GM21515 (cell line): Measurements from ENCODE around the gene KRT26.
"Not testable (repeated sequence)": the region's sequence is repeated elsewhere in the genome, so short reads cannot be mapped to it uniquely, and the experiment has no call there.

Source experiments
- ATAC-seq: cut with Tn5 transposase; IDR thresholded peaks from one replicate; pipeline ENCODE4 v1.9.1; 2021; ENCODE audit not compliant: unreplicated experiment

The KRT26 gene, protein sequence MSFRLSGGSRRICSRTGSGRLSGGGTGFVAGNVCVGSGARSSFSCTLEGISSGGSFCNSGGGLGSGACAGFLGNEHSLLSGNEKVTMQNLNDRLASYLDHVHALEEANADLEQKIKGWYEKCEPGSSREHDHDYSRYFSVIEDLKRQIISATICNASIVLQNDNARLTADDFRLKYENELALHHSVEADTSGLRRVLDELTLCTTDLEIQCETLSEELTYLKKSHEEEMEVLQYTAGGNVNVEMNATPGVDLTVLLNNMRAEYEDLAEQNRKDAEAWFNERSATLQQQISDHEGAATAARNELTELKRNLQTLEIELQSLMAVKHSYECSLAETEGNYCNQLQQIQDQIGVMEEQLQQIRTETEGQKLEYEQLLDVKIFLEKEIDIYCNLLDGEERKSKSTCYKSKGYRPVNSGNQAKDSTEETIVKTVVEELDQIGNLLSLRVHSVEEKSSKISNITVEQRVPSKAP

DNA sequence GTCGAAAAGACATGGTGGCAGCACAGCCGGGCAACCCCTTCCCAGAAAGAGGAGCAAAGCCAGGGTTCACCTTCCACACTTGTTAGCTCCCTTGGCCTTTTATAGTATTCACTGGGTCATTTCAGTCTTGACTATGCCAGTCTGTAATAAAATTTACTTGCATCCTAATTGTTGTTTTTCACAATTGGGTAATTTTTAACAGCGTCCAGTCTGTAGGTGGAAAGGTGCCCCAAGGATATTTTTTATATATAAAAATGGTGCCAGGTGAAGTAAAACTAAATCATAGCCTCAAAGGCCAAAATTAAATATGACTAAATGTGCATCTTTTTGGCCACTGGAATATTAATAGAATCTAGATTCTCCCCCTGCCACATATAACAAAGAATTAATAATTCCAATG is at the start of gene KRT26:
KRT26 (minus strand) TSS at position 101 of the 400 bp plus-strand sequence; CDS start at position 13, 88 bp downstream.
- no peak for ATAC-seq

DNA sequence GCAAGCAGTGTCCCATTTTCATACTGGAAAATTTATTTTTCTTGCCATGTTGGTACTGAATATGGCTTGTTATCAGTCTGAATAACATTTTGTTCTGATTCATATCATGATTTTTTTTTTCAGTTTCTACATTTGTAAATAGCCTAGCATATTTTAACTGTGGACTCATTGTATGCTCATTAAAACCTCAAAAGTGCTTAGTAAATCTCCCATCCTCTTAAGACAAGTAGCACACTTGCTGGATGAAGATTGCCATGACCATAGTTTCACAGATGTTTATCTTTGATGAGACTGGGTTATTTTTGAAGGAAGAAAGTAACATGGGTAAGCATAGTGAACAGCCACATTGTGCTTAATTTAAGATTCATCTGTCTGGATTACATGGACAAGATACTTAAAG is 49.5 kb upstream of the KRT26 start:
- ATAC-seq: no peak

DNA sequence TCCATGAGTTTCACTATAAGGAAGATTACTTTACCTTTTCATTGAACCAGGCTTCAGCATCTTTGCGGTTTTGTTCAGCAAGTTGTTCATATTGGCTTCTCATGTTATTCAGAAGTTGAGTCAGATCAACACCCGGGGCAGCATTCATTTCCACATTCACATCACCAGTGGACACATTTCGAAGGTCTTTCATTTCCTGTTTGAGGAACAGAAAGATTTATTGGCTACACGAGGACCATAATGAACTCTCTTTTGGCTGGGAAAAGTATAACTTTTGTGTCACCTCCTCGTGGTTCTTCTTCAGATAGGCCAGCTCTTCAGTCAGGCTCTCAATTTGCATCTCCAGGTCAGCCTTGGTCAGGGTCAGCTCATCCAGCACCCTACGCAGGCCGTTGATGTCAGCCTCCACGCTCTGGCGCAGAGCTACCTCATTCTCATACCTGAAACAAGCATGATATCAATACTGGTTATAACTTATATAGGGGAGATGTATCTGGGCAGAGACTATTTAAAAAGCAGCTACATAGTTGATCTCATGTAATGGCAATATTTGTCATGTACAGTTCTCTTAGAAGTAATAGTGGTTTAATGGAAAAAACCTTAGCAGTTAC is 48.3 kb upstream of the KRT26 start:
- ATAC-seq: no peak

DNA sequence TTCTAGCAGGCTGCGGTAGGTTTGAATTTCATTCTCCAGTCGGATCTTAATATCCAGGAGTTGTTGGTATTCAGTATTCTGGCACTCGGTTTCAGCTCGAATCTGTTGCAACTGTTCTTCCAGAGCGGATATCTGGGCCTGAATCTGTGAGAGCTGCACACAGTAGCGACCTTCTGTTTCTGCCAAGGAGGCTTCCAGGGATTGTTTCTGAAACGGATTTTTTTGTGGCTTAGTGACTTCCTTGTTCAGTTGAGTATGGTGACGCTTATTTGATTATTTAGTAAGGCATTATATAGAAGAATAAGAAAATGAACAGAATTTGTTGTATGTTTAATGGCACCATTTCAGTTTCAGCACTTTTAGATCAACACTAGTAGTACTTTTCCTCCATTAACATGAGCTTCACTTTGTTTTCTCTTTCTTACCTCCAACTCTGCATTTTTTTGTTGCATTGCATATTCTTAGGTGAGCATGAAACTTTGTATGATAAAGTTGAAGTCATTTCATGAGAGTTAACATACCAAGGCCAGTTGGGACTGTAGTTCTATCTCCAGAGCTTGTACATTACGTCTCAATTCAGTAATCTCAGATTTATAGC is 47.6 kb upstream of the KRT26 start:
- no peak for ATAC-seq

DNA sequence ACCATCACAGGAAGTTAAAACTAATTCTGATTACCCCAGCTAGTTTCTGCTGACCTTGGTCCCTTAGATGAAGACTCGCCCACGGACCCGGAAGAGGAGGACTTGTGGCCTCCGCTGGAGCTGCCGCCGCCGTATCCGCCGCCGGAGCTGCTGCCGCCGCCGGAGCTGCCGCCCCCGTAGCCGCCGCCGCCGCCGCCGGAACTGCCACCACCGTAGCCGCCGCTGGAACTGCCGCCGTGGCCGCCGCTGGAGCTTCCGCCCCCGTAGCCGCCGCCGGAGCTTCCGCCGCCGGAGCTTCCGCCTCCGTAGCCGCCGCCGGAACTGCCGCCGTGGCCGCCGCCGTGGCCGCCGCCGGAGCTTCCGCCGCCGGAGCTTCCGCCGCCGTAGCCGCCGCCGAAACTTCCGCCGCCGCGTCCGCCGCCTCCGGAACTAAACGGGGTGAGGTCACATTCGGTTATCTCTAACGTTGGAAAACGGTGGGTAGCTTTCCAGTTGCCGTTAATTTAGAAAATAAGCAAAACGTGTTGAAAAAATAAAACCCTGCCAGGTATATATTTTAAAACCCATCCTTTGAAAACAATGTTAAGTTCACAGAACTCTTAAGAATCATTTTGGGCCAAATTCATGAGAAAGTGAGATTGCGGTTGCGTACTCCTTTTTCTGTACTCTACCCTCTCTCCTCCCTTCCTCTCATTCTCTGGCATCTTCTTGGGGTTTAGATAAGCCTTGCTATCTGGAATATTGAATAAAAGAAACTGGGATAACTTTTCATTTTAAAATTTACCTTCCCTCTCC is 46.9 kb upstream of the KRT26 start:
- ATAC-seq: peak; percentile 86

DNA sequence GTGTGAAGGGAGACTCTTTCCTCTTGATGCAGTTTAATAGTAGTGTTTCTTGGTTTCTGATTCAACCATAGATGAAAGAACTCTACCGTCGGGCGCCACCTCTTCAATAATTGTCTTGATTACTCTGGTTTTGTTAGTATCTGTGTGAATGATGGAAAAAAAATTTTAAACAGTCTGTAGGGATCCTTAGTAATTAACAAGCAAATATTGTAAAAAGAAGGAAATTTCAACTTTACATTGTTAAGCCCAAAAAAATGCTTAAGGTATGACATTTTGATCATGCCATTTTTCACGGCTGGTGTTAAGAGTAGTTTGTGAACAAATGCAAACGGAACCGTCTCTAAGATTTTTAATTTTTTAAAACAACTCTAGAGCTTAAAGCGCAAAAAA is 46.3 kb upstream of the KRT26 start:
- no peak for ATAC-seq

DNA sequence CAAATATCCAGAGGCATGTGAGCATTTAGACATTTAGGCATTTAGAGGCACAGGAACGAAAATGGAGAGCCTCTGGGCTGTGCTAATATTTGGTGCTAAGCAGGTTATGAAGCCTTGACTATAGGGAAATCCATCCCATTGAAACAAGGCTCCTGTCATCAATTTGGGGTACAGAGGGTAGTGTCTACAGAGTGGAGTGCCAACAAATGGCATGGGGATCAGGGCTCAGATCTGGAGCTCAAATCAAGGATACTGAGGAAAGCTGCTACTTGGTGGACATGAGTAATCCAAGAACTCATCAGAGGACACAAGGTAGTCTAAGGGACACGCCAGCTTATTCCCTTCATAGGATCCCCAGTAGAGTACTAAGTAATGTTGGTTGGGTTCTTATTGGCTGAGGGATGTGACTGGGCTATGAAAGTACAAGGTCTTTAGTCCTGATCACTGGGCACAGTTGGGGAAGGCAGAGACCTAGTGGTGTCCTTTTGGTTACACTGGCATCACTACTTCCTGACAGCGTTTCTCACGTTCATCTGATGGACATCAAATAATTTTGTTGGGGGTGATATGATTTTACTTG is 45.2 kb upstream of the KRT26 start:
- no peak for ATAC-seq

DNA sequence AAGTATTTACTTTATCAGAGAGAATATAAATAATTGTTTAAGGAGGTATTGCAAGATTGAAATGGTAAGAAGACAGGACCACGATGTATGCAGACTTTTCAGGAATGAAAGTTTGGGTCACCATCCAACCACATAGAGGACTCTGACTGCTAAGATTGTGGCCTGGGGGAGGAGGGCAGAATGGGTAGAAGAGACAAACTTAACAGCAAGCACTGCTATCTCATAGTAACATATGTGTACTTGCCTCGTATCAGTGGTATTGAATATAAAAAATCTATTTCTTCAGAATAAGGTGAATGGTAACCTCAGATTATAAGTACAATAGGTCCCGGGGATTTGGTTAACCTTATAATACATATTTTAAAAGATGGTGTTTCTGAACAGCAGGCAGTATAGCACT is 44.6 kb upstream of the KRT26 start:
- ATAC-seq: no peak

DNA sequence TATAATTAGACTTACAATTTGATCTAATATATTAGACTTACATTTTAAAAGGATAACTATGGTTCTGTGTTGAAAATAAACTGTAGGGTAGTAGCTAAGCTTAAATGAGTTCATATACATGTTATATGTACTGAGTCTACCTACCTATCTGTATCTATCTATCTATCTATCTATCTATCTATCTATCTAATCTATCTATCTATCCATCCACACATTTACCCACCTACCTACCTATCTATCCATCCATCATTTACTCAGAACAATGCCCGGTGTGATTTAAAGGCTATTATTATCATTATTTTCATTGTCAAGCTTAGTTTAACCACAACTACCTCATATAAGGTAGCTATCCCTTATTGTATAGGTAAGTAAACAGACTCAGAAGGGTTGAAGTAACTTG is 43.4 kb upstream of the KRT26 start:
- ATAC-seq: no peak

DNA sequence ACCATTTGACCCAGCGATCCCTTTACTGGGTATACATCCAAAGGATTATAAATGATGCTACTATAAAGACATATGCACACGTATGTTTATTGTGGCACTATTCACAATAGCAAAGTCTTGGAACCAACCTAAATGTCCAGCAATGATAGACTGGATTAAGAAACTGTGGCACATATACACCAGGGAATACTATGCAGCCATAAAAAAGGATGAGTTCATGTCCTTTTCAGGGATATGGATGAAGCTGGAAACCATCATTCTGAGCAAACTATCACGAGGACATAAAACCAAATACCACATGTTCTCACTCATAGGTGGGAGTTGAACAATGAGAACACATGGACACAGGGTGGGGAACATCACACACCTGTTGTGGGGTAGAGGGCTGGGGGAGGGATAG is 42.7 kb upstream of the KRT26 start:
- not testable (repeated sequence) for ATAC-seq

DNA sequence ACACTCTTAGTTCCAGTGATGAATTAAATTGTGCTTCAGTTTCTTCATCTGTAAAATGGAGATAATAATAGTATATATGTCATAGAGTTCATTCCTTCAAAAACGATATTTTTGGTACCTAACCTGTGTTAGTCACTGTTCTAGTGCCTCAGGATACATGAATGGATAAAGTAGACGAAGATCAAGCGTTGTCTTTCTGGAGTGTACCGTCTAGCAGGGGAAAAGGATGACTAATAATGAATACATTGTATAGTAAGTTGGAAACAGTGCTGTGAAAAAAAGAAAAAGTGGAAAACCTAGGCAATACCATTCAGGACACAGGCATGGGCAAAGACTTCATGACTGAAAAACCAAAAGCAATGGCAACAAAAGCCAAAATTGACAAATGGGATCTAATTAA is 41.8 kb upstream of the KRT26 start:
- ATAC-seq: no peak

DNA sequence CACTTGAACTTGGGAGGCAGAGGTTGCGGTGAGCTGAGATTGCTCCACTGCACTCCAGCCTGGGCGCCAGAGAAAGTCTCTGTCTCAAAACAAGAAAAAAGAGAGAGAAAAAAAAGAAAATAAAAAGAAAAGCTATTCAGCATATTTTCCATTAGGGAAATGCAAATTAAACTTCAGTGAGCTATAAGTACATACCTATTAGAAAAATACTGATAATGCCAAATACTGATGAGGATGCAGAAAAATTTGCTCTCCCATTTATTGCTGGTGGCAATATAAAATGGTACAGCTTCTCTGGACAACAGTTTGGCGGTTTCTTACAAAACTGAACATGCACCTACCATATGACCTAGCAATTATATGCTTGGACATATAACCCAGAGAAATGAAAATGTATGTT is 40.6 kb upstream of the KRT26 start:
- ATAC-seq: no peak

DNA sequence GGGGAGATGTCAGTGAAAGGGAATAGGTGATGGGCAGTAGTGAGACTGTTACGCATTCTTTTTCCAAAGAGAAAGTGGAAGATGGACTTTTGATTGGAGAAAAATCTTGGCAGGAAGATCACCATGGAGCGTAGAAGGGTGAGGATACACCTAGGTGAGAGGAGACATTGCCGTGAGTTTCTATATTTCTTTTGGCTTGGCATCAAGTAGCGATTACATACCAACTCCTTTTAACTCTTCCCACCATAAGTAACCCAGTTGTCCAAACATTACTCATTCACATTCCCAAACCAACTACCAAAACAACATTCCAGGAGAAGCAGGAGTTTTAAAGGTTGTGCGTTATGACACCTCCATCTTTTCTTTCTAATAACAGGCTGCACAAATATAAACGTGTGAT is 38.5 kb upstream of the KRT26 start:
- no peak for ATAC-seq

DNA sequence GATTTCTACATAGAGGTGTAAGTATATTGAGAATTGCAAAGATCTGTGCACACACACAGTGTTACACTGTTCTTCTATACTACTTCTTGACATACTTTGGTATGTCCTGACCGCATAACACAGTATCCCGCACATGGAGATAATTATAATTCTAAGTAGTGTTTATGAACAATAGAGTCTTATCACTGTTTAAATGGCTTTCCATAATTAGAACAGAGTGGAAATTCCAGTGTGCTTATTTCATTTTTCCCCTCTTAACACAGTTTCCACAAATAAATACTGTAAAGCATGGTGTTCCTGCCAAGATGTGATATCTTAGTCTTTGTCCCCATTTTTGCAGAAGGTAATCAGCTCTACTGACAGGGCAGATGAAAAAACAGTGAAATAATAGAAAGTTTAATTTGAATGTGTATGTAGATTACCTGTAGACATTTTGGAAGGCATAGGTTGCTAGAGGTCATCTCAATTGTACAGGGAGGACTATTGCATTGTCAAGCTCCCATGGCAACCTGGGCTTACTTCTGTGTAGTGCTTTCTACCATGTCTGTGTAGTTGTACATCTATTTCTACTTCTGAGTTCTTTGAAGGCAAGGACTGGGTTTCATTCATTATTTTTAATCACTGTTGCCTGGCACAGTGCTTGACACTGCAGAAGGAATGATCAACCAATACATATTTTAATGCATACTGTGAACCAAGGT is 37.9 kb upstream of the KRT26 start:
- no peak for ATAC-seq

DNA sequence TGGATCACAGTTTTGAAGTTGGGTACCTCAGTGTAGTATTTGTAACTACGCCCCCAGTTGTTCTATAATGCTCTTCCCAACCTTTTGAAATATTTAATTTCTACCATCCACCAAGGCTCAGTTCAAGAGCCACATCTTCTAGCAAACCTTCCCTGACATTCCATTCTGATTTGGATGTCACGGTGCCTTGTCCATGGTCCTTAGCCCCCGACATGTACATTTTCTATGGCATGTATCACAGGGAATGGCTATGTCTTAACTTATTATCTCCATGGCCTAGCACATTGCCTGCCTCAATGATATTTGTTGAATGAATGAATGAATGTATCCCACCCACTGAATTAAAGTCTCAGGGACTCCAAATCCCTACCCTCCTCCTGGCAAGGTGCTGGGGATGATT is 34.1 kb upstream of the KRT26 start:
- ATAC-seq: no peak

DNA sequence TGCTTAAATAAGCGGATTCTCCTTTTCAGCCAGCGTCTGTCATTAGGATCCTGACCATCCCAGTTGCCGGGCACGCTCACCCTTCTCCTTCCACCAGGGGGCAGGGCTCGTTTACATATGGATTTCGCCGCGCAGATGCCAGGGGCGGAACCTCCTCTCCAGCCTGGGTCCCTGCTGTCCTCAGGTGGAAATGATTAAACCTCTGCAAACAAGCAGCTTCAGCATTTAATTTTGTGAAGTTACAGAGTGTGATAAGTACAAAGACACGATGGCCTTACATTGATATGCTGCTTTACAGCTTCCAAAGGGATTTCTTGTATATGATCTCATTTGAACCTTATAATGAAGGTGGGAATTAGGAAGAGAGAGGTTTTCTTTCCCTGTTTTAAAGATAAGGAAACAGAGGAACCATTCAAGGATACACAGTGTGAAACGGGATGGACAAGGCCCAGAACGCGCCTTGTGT is 31.6 kb upstream of the KRT26 start:
- ATAC-seq: no peak

DNA sequence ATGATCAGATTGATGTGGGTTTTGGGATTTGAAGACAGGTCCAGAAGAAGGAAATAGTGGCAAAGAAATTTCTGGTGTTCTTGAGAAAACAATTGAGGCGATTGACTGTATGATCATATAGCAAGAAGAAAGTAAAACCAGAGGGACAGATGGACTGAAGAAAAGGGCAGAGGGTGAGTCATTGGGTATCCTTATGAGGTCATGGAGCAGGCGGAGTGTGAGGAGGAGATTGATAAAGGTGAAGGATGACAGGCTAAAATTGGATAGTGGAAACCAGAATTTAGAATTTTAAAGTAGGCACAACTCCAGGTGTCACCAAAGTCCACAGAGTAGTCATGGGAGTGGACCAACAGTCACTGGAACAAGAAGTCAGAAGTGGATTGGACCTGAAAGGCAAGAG is 29.2 kb upstream of the KRT26 start:
- no peak for ATAC-seq

DNA sequence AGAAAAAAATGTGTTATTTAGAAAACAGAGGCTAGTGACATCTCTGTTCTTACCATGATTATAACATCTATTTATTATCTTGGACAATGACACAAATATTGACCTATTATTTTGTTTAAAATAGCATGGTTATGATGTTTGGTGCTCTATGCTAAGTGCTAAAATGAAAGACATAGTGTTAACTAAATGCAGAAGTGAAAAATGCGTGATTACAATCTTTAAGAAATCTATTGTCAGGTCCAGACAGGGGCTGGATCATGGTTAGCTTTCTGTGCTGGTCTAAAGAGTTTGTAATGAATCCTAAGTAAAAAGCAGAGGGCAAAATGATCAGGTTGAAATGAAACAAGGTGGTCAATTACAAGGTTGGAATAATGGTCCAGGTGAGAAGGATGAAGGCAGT is 28.4 kb upstream of the KRT26 start:
- no peak for ATAC-seq

DNA sequence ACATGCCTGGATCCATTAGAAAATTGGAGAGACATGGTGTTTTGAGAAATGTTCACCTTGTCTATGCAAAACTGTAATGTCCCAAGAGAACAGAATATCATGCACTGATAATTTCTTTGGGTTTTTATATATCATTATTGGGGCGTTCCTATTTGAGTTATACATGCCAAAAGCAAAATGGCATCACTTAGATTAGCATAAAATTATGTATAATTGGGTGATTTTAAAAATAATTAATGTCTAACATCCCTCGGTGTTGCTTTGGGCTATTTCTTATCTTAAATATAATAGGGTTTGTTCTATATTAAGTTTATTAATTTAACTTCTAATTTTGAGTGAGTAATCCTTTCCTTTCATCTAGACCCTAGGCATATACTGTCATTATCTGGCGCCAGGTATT is 27.9 kb upstream of the KRT26 start, which contains the start of gene KRT28:
KRT28 (minus strand) TSS at position 101 of the 400 bp plus-strand sequence; CDS start at position 35, 66 bp downstream.
- ATAC-seq: no peak

DNA sequence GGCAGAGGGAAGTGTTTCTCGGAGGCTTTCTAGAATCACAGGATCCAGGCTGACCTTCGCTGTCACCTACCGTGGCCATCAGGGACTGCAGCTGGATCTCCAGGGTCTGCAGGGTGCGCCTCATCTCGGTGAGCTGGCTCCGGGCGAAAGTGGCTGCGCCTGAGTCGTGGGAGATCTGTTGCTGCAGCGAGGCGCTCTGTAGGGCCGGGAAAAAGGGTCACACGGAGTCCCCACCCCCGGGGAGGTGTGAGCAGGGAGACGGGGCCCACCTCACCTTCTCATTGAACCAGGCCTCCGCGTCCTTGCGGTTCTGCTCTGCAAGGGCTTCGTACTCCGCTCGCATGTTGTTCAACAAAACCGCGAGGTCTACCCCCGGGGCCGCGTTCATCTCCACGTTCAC is 24.8 kb upstream of the KRT26 start:
- no peak for ATAC-seq
